Measurements from ENCODE around the gene OR6N2.

OR6N2 gene

GRCh38 chr1:158781104-158781503, at the start of gene OR6N2:
Gene OR6N2 (minus strand): TSS chr1:158781204. CDS start chr1:158777635, 3,569 bp downstream.
- DNase-seq (ENCODE audit: low spot score), result no peak

- no peak for DNase-seq (ENCODE audit: low spot score)
These were observed 49.2 kb upstream of the OR6N2 start for GRCh38 chr1:158830074-158830677.

GRCh38 chr1:158821723-158822122, 40.7 kb upstream of the OR6N2 start:
- DNase-seq (ENCODE audit: low spot score), result no peak

- DNase-seq (ENCODE audit: low spot score), result peak; percentile 18
These were observed 38.7 kb upstream of the OR6N2 start for GRCh38 chr1:158819461-158820443.

GRCh38 chr1:158818975-158819431, 38.0 kb upstream of the OR6N2 start:
- no peak for DNase-seq (ENCODE audit: low spot score)

GRCh38 chr1:158818560-158818959, 37.6 kb upstream of the OR6N2 start:
- no peak for DNase-seq (ENCODE audit: low spot score)

GRCh38 chr1:158814970-158815369, 34.0 kb upstream of the OR6N2 start:
- no peak for DNase-seq (ENCODE audit: low spot score)

GRCh38 chr1:158813164-158813563, 32.2 kb upstream of the OR6N2 start:
- no peak for DNase-seq (ENCODE audit: low spot score)

- no peak for DNase-seq (ENCODE audit: low spot score)
These were observed 31.3 kb upstream of the OR6N2 start for GRCh38 chr1:158812336-158812735.

- no peak for DNase-seq (ENCODE audit: low spot score)
These were observed 29.3 kb upstream of the OR6N2 start for GRCh38 chr1:158810311-158810710.

- DNase-seq (ENCODE audit: low spot score), result no peak
These were observed 28.9 kb upstream of the OR6N2 start for GRCh38 chr1:158809862-158810261.

GRCh38 chr1:158809256-158809655, 28.3 kb upstream of the OR6N2 start:
- no peak for DNase-seq (ENCODE audit: low spot score)

GRCh38 chr1:158806916-158807536, 26.0 kb upstream of the OR6N2 start:
- no peak for DNase-seq (ENCODE audit: low spot score)

GRCh38 chr1:158803678-158804077, 22.7 kb upstream of the OR6N2 start:
- DNase-seq (ENCODE audit: low spot score), result no peak

- DNase-seq (ENCODE audit: low spot score), result no peak
These were observed 20.4 kb upstream of the OR6N2 start for GRCh38 chr1:158801396-158801795.

- DNase-seq (ENCODE audit: low spot score), result no peak
These were observed 19.5 kb upstream of the OR6N2 start for GRCh38 chr1:158800526-158800925.

GRCh38 chr1:158799689-158800088, 18.7 kb upstream of the OR6N2 start:
- peak; percentile 7 for DNase-seq (ENCODE audit: low spot score)

GRCh38 chr1:158798531-158798930, 17.5 kb upstream of the OR6N2 start:
- DNase-seq (ENCODE audit: low spot score), result no peak

- DNase-seq (ENCODE audit: low spot score), result no peak
These were observed 13.2 kb upstream of the OR6N2 start for GRCh38 chr1:158794247-158794646.

- DNase-seq (ENCODE audit: low spot score), result peak; percentile 15
These were observed 12.6 kb upstream of the OR6N2 start for GRCh38 chr1:158793604-158794003.

- DNase-seq (ENCODE audit: low spot score), result peak; percentile 9
These were observed 8.8 kb downstream of the OR6N2 start, which contains the start of gene OR6N1 for GRCh38 chr1:158771950-158772866. Gene OR6N1 (minus strand): TSS chr1:158772195. CDS start chr1:158766682, 5,513 bp downstream.

Measured in hematopoietic multipotent progenitor cell treated with erythropoietin and hydrocortisone succinate and interleukin-3 and kit ligand, for 17 days (in vitro differentiated cells).